HG03139 (cell line): Measurements from ENCODE around the gene RAP1GDS1.
"Not testable (repeated sequence)": the region's sequence is repeated elsewhere in the genome, so short reads cannot be mapped to it uniquely, and the experiment has no call there.

Source experiments
- ATAC-seq: cut with Tn5 transposase; IDR thresholded peaks from one replicate; pipeline ENCODE4 v1.9.1; 2021; ENCODE audit not compliant: unreplicated experiment

Gene RAP1GDS1

GRCh38 chr4:98345838-98346237 is 84.7 kb downstream of the RAP1GDS1 start:
- no peak for ATAC-seq

DNA sequence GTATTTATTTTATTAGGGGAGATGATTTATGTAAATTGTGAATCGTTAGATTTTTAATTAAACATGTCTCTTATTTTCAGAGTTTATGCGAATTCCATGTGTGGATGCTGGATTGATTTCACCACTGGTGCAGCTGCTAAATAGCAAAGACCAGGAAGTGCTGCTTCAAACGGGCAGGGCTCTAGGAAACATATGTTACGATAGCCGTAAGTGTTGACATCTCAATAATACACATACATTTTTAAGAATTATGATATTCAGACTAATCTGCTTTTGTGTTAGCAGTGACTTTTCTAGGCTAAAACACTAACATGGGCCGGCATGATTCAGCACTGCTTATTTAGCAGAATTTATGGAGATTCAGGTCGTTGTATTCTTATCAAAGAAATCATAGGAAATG is 91.2 kb downstream of the RAP1GDS1 start:
- ATAC-seq, result no peak

GRCh38 chr4:98352940-98353339 is 91.8 kb downstream of the RAP1GDS1 start:
- no peak for ATAC-seq

DNA sequence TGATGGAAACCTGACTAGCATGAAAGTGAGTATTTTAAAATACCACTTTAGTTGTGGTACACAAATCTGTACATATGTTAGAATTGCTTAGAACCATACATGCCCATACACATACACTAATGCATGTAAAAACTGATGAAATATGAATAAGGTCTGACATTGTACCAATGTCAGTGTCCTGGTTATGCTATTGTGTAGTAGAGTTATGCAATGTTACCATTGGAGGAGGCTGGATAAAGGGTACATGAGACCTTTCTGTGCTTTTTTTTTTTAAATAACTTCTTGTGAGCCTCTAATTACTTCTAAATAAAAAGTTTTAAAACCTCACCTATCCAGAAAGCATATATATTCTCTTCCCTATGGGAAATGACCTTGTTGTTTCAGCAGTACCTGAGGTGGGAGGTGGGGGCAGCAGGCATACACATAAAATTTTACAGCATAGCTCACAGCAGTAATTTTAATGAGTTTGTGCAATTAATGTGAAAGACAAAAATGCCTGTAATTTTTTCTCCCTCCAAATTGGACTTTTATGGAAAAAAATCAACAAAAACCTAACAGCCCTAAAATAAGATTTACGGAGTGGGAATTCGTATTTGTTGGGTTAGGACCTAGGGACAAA is 97.6 kb downstream of the RAP1GDS1 start:
- no peak for ATAC-seq

- ATAC-seq, result no peak
These were observed 98.5 kb downstream of the RAP1GDS1 start for GRCh38 chr4:98359646-98360045.

- no peak for ATAC-seq
These were observed 102.2 kb downstream of the RAP1GDS1 start for GRCh38 chr4:98363431-98363830.

GRCh38 chr4:98366275-98366674 is 105.1 kb downstream of the RAP1GDS1 start:
- ATAC-seq, result not testable (repeated sequence)

- ATAC-seq, result not testable (repeated sequence)
These were observed 106.8 kb downstream of the RAP1GDS1 start for GRCh38 chr4:98368000-98368399.

DNA sequence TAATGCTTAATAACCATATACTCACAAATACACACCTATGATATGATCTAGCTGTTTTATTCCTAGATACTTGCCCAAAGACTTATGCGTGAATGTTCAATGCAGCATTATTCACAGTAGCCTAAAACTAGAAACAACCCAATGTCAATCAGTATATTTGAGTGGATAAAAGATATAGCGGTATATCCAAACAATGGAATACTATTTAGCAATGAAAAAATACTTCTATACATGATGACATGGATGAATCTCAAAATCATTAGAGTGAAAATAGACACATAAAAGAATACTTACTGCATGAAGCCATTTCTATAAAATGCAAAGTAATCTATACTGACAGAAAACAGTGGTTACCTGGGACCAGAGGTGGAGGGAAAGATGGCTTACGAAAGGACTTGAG is 108.1 kb downstream of the RAP1GDS1 start:
- ATAC-seq, result no peak

- no peak for ATAC-seq
These were observed 113.5 kb downstream of the RAP1GDS1 start for GRCh38 chr4:98374643-98375042.

GRCh38 chr4:98377559-98377958 is 116.4 kb downstream of the RAP1GDS1 start:
- no peak for ATAC-seq

DNA sequence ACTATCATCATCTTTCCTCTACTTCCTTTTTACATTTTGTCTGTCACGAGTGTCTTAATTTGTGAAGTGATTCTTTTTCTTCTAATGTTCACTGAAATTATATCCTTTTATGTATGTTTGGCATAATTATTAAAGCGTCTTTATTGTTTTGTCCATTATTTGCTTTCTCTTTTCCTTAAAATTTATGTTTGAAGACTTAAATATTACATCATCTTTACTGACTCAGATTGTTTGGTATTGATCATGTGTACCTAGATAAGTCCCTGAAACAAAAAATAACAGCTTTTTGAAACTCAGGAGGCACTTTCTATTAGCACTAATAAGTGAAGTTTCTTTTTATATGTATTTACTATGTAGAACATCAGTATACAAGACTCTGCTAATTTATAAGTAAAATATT is 120.1 kb downstream of the RAP1GDS1 start:
- no peak for ATAC-seq

DNA sequence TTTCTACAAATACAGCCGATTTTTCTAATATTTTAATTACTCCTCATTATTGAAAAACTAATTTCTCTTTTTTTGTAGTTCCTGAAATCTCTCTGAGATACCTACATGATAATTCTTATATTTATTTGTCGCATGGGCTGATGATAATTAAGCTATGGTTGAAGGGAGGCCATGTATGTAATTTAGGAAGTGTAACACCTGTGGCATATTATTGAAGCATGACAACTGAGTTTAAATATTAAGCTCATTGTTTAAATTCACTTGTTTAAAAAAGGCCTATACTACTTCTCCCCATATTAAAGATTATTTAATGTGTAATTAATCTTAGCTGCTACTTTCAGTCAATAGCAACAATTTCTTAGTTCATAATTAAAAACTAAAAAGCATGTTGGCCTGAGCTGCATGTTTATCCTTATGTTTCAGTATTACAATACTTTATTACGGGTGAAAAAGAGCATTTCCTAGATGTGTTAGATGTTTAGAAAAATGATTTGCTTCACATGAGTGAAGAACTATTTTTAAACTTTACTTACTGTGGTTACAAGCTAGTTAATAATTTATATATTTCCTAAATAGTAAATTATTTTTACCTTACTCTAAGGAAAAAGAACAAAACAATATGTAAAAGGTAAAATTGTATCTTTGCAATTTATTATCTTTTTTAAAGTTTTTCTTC is 122.4 kb downstream of the RAP1GDS1 start:
- ATAC-seq, result peak; percentile 84

- no peak for ATAC-seq
These were observed 124.6 kb downstream of the RAP1GDS1 start for GRCh38 chr4:98385831-98386230.

GRCh38 chr4:98387345-98388026 is 126.3 kb downstream of the RAP1GDS1 start:
- no peak for ATAC-seq

DNA sequence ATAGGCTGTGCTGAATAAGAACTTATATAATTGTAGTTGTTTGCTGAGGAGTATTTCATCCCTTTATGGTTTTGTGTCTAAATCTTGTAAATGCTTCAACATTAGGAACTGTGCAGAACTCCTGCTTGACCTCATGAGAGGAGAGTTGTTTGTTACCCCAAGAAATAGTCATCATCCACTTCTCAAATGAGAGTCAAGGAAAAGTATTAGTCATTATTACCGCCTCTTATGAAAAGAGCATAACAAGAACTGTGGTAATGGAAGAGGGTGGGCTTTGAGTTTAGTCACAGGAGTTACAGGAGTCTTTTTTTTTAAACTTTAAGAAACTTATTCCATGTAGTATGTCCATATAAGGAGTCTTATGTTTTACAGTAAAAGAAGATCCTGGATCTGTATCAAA is 132.9 kb downstream of the RAP1GDS1 start:
- no peak for ATAC-seq

GRCh38 chr4:98399915-98400314 is 138.7 kb downstream of the RAP1GDS1 start:
- no peak for ATAC-seq

DNA sequence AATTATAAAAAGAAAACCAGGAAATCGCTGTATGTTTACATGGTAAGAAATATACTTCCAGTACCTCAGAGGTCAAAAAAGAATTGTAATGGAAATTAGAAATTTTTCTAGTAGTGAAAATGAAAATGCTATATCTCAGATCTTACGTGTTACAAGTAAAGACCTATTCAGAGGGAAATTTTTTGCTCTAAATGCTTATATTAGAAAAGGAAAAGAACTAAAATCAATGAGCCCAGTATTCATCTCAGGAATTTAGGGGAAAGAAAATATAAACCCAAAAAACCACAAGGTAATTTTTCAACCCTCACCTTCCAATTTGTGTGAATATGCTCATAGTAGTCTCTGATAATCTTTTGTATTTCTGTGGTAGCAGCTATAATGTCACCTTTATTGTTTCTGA is 145.6 kb downstream of the RAP1GDS1 start:
- no peak for ATAC-seq

DNA sequence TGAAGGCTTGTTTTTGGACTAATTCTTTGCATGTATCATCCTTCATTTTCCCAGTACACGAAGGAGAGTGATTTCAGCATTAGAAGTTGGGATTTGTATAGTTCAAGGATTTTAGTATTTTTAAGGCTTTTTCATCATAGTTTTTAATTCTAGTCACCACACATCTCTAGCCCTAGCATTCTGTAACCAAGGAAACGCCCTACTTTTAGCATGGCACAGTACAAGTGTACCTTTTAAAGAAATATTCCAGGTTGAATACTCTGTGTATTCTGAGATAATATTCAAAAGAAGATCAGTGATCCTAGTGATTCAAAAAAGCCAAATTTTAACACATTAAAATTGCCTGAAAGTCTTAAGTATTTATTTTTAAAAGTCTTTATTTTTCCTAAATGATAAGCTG is 150.5 kb downstream of the RAP1GDS1 start:
- ATAC-seq, result no peak

DNA sequence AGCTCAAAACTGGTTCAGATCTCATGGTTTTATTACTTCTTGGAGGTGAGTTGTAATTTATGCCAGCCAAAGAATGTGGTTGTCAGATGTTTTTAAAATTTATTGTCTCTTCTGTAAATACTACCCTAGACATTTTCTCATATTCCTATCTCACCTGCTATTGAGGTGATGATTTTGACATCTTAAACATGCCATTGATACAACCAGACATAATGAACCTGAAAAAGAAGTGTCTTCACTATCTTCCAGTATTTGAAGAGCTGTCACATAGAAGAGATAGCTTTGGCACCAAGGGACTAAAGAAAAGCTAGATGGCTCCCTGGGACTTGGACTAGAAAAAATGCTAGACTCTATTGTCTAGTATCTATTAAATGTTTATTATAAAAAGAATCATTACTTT is 155.7 kb downstream of the RAP1GDS1 start:
- ATAC-seq, result no peak

DNA sequence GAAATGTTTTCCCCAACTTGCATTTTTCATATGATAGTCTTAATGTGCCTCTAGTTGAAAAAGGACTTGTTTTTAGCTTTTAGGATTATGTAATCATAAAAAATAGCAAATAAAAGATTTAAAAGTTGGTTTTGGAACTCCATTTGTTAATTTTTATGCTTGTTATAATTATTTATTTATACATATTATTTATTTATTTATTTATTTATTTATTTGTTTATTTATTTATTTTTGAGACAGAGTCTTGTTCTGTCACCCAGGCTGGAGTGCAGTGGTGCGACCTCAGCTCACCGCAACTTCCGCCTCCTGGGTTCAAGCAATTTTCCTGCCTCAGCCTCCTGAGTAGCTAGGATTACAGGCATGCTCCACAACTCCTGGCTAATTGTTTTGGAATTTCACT is 159.0 kb downstream of the RAP1GDS1 start:
- not testable (repeated sequence) for ATAC-seq

GRCh38 chr4:98421111-98421510 is 159.9 kb downstream of the RAP1GDS1 start:
- no peak for ATAC-seq
